Type B pancreatic cell (in vitro differentiated cells): ENCODE measurements around the gene TRIM39. TPM values are rescaled to one million over a fixed set of nuclear protein-coding genes. Genes with fewer than 3 reads are reported as not detected.

Experiments
- DNase-seq: peaks from one replicate; pipeline ENCODE4 v3.0.0; 2021; ENCODE audit warnings: mixed read lengths; ENCODE audit not compliant: unreplicated experiment; ENCODE audit errors: extremely low spot score
- H3K27ac Mint-ChIP-seq: 2 replicates; pipeline ENCODE4 v1.8.0; 2021; ENCODE audit warnings: mild to moderate bottlenecking, mixed read lengths
- H3K27me3 Mint-ChIP-seq: 2 replicates; pipeline ENCODE4 v1.8.0; 2021; ENCODE audit warnings: mixed read lengths
- H3K36me3 Mint-ChIP-seq: 2 replicates; pipeline ENCODE4 v1.8.0; 2021; ENCODE audit warnings: mixed read lengths
- H3K4me1 Mint-ChIP-seq: one replicate; pipeline ENCODE4 v1.8.0; 2021; ENCODE audit warnings: mixed read lengths; ENCODE audit not compliant: unreplicated experiment
- H3K4me3 Mint-ChIP-seq: 2 replicates; pipeline ENCODE4 v1.8.0; 2021; ENCODE audit warnings: mild to moderate bottlenecking, mixed read lengths
- H3K9me3 Mint-ChIP-seq: 2 replicates; pipeline ENCODE4 v1.8.0; 2021; ENCODE audit warnings: mixed read lengths
- total RNA-seq: library from RNA; stranded (reverse); gene quantifications from 2 replicates; pipeline ENCODE4 v1.2.1, GENCODE V29; 2021; ENCODE audit warnings: low replicate concordance
- TF ChIP-seq, protein P1 (sequence below): fragments of 200-600 bp; sonication (generic); conservative IDR thresholded peaks from 2 replicates; pipeline ENCODE4 v1.5.0; 2021; ENCODE audit warnings: antibody characterized with exemption, mild to moderate bottlenecking

TRIM39 gene
- total RNA-seq, 1 donor from 2014 or later: 13.7 TPM

DNA sequence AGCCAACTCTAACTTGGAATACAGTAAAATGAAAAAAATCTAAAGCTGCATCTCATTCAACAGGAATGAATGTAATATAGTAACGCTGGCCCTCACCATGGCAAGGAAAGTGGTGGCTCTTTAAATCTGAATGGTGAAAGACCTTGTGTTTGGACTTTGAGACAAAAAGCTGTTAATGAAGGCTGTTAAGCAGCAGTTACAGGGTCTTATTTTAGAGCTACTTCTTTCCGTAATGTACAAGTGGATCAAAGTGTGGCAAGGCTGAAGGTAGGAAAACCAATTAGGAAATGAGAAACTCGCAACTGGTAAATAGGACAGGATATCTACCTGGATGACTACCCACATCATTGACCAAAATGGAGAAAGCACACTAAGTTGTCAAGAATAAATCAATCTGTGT is 11.6 kb upstream of the TRIM39 start:
- H3K9me3 Mint-ChIP-seq: no peaks in the 10 kb centered on the region
- H3K27ac Mint-ChIP-seq: no peak overlapping the region
- H3K36me3 Mint-ChIP-seq: peaks cover 28% of the 10 kb centered on the region
- no peaks in the 10 kb centered on the region for H3K27me3 Mint-ChIP-seq
- no peak overlapping the region for H3K4me3 Mint-ChIP-seq
- no peak for DNase-seq
- peaks cover 13% of the 10 kb centered on the region for H3K4me1 Mint-ChIP-seq
- TF ChIP-seq, protein P1, sequence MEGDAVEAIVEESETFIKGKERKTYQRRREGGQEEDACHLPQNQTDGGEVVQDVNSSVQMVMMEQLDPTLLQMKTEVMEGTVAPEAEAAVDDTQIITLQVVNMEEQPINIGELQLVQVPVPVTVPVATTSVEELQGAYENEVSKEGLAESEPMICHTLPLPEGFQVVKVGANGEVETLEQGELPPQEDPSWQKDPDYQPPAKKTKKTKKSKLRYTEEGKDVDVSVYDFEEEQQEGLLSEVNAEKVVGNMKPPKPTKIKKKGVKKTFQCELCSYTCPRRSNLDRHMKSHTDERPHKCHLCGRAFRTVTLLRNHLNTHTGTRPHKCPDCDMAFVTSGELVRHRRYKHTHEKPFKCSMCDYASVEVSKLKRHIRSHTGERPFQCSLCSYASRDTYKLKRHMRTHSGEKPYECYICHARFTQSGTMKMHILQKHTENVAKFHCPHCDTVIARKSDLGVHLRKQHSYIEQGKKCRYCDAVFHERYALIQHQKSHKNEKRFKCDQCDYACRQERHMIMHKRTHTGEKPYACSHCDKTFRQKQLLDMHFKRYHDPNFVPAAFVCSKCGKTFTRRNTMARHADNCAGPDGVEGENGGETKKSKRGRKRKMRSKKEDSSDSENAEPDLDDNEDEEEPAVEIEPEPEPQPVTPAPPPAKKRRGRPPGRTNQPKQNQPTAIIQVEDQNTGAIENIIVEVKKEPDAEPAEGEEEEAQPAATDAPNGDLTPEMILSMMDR: no peak

DNA sequence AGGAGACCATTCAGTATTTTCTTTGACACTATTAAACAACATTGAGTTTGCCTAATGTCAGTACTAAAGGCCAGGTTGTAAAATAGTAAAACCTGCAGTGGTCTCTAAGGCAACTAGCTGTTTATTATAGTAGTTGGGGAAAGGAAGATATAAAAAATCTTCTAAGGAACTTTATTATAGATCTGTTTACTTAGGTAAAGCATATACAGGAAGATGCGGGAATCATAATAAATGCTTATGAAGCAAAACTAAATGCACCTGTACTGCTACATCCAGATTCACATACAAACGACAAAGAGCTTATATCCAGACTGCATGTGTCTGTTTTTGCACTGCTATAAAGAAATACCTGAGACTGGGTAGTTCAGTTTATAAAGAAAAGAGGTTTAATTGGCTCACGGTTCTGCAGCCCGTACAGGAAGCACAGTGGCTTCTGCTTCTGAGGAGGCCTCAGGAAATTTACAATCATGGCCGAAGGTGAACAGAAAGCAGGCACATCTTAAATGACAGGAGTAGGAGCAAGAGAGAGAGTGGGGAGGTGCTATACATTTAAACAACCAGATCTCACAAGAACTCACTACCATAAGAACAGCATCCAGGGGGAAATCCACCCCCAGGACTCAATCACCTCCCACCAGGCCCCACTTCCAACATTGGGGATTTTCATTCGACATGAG is 8.7 kb upstream of the TRIM39 start:
- Mint-ChIP-seq H3K27ac (no peak overlapping the region), H3K4me1 (peaks cover 18% of the 10 kb centered on the region)
- TF ChIP-seq, protein P1: no peak

DNA sequence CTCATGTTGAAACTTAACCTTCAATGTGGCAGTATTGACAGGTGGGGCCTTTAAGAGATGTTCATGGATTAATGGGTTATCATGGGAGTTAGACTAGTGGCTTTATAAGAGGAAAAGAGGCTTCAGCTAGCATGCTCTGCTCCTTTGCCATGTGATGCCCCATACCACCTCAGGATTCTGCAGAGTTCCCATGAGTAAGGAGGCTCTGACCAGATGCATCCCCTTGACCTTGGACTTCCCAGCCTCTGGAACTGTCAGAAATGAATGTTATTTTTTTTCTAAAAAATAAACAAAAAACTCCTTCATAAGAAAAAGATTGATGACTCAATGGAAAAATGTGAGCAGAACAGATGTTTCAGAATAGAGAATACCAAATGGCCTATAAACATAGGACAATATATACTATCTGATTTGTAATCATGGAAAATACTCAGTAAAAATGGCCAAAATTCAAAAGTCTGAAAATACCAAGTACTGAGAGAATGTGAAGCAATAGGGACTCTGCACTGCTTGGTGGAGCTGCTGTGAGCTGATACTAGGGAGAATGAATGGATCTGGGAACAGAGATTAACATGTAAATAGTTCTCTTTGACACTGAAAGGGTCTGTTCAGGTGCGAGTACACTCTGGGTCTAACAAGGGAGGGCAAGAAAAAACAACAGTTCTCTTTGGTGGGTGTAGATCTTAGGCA is 7.4 kb upstream of the TRIM39 start:
- no peaks in the 10 kb centered on the region for H3K27me3 Mint-ChIP-seq
- no peaks in the 10 kb centered on the region for H3K9me3 Mint-ChIP-seq
- TF ChIP-seq, protein P1: no peak
- no peak for DNase-seq
- H3K27ac Mint-ChIP-seq: no peak overlapping the region
- H3K36me3 Mint-ChIP-seq: peaks cover 9% of the 10 kb centered on the region
- no peak overlapping the region for H3K4me3 Mint-ChIP-seq
- H3K4me1 Mint-ChIP-seq: peaks cover 21% of the 10 kb centered on the region

More for the DNA sequence above, 8.7 kb upstream of the TRIM39 start:
- H3K36me3 Mint-ChIP-seq: peaks cover 20% of the 10 kb centered on the region
- no peak for DNase-seq
- H3K27me3 Mint-ChIP-seq: no peaks in the 10 kb centered on the region
- no peak overlapping the region for H3K4me3 Mint-ChIP-seq
- H3K9me3 Mint-ChIP-seq: no peaks in the 10 kb centered on the region

DNA sequence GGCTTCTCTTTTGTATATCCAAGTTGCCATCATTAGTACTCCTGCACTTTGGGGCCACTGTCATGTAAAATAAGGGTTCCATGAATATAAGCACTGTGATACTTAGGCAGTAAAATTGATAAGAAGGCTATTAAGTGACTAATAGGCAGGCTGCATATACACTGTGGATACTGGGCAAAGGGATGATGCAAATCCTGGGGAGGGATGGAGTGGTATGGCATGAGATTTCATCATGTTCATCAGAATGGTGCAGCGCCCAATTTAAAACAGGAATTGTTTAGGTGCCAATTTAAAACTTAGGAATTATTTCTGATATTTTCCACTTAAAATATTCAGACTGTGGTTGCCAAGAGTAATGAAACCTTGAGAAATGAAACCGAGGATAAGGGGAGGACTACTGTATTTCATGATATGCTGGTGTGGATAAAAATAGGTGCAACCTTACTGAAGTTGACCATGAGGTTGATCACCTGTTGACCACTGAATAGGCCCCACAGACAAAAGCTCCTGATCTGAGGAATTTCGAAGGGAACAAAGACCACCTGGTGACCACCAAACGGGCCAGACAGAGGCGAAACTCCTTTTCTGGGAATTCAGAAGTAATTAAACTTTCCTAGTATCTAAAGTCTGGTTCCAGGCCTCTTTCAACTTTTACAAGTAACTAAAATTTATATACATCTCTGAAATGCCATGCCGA is 4.9 kb upstream of the TRIM39 start:
- DNase-seq: no peak
- TF ChIP-seq, protein P1: no peak
- H3K4me3 Mint-ChIP-seq: peak overlapping the region; percentile 34
- peaks cover 8% of the 10 kb centered on the region for H3K36me3 Mint-ChIP-seq
- H3K27ac Mint-ChIP-seq: peak overlapping the region; percentile 12
- no peaks in the 10 kb centered on the region for H3K27me3 Mint-ChIP-seq
- H3K4me1 Mint-ChIP-seq: peaks cover 33% of the 10 kb centered on the region
- H3K9me3 Mint-ChIP-seq: no peaks in the 10 kb centered on the region

DNA sequence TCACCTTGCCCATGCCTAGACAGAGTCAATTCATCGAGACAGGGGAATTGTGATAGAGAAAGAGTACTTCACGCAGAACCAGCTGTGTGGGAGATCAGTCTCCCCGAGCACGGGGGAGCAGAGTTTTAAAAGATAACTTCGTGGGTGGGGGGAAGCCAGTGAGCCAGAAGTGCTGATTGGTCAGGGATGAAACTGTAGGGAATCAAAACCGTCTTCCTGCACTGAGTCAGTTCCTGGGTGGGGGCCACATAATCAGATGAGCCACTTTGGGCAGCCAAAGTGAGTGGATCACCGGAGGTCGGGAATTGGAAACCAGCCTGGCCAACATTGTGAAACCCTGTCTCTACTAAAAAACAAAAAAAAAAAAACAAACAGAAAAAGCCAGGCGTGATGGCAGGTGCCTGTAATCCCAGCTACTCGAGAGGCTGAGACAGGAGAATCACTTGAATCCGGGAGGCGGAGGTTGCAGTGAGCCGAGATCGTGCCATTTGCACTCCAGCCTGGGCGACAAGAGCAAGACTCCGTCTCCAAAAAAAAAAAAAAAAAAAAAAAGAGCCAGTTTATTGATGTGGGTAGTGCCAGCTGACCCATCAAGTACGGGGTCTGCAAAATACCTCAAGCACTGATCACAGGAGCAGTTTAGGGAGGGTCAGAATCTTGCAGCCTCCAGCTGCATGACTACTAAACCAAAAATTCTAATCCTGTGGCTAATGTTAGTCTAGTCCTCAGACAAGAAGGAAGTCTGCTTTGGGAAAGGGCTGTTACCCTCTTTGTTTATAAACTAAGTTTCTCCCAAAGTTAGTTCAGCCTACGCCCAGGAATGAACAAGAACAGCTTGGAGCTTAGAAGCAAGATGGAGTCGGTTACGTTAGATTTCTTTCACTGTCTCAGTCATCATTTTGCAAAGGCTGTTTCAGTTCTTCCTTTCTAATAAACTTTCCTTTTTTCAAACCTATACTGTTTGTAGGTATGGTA is 3.9 kb upstream of the TRIM39 start:
- Mint-ChIP-seq H3K4me1 (peaks cover 36% of the 10 kb centered on the region), H3K36me3 (peaks cover 8% of the 10 kb centered on the region), H3K27me3 (no peaks in the 10 kb centered on the region), H3K27ac (no peak overlapping the region), H3K4me3 (no peak overlapping the region), H3K9me3 (no peaks in the 10 kb centered on the region)
- DNase-seq: no peak
- TF ChIP-seq, protein P1: no peak
